NCI-H226 (cell line): ENCODE data around the gene ANTXR1.

Source experiments
- DNase-seq: peaks from one replicate; pipeline ENCODE4 v3.0.0-alpha.2; 2015

The ANTXR1 gene

GRCh38 chr2:69013142-69013839, at the start of gene ANTXR1:
TSS of gene ANTXR1 (plus strand) at chr2:69013179. CDS start at chr2:69013500, 321 bp downstream.
- peak; percentile 72 for DNase-seq

GRCh38 chr2:68964282-68964681, 48.7 kb upstream of the ANTXR1 start:
- DNase-seq: no peak

- DNase-seq: no peak
Measured at GRCh38 chr2:68968221-68968620, 44.8 kb upstream of the ANTXR1 start.

- DNase-seq: no peak
Measured at GRCh38 chr2:68969736-68970490, 43.1 kb upstream of the ANTXR1 start.

DNA sequence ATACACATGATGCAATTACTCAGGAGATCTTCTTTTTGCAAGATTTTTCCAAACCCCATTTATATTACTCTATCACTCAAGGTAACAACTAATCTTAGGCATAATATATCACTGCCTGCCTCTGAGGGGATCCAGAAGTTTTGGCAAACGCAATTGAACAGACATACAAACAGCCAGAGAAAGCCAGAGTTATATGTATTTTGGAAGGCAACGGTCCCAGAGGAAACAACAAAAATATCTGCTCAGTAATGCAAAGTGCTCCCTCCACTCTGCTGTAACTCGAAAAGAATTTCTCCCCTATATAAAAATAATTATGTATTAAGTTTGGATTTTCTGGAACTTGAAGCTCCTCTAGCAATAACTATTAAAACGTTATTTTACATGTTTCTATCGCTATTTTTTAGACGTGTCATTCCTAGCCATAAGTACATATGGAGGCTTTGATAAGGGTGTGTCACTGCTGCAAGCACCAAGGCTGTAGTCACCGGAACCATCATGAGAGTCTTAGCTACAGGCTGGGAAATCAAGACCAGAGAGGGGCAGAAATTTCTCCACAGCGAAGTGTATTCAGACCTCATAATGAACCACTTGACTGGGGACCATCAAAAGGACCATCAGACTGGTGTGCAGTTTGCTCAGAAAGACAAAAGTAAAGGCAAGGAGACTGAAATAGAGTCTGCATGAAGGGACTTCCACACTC, 42.3 kb upstream of the ANTXR1 start:
- DNase-seq: no peak

DNA sequence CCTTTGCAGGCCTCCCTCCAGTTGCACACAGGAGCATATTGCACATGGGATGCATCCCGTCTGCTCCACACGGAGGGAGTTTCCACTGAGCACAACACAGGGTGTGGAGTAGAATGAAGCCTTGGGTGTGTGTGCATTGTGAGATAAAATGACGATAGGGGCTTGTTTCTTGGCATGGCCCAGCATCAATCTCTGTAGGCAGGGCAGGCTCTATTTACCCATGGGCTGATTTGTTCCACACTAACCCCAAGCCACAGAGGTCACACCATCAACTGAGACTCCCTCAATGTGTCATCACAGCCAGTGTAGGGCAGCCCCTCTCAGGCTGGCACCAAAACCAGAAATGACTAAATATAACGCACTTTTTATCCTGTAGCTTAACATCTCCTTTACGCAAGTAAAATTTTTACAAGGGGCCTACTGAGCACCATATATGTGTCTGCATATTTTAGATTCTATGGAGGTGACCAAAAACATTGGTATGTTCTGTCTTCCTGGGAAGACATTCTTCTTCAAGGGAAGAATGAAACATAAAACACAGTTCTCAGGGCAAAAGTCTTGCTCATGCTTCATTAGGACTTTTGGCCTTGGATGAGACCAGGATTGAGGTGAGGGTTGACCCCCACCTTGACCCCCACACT, 41.3 kb upstream of the ANTXR1 start:
- DNase-seq: peak; percentile 100

DNA sequence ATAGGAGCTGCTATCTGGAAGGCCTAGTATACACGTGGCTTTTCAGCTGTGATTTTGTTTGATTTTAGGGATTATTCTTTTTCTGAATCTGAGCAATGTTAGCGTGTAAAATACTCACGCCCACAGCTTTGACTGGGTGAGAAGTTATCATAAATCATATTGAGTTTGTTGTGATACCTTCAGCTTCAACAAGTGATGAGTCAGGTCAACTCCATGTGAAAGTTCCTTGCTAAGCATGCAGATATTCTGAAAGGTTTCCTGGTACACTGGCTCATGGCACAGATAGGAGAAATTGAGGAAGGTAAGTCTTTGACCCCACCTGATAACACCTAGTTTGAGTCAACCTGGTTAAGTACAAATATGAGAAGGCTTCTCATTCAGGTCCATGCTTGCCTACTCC, 38.7 kb upstream of the ANTXR1 start, which contains the start of gene GKN1:
TSS of gene GKN1 (plus strand) at position 386 of the 400 bp plus-strand sequence. CDS start 42 bp downstream, outside the sequence.
- DNase-seq: peak; percentile 70

DNA sequence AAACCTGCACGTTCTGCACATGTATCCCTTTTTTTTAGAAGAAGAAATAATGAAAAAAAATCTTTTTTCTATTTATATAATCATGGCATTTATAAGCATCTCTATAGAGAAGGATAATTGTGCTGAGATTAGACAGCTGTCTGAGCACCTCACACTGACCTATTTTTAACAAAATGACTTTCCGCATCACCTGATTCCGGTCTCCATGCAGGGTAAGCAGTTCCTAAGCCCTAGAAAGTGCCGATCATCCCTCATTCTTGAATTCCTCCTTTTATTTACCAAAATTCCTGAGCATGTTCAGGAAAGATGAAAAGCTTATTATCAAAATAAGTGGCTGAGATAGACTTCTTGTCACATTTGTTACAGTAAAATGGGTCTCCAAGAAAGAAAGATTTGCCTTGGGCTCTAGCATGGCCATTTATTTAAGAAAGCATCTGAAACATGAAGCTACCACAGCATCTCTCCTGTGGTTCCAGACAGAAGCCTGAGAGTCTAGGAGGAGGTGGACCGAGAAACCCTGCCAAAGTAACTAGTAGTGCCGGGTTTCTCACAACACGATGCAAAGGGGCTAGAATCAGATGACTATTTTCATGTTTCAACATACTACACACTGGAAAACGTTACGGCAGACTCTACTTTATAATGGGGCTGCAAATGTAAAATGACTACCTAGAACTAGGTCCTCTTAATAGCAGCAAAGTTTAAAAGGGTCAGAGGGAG, 37.9 kb upstream of the ANTXR1 start:
- DNase-seq: no peak

- DNase-seq: no peak
Measured at GRCh38 chr2:68975844-68976243, 37.1 kb upstream of the ANTXR1 start.

DNA sequence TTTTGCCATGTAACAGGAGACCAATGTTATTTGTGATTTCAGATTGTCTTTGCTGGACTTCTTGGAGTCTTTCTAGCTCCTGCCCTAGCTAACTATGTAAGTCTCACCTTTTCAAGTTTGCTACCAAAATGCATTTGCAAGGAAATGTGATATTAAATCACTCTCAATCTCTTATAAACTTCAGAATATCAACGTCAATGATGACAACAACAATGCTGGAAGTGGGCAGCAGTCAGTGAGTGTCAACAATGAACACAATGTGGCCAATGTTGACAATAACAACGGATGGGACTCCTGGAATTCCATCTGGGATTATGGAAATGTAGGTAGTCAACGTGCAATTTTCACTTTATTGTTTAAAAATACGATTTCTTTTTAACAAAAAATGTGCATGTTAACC, 35.5 kb upstream of the ANTXR1 start:
- DNase-seq: no peak

DNA sequence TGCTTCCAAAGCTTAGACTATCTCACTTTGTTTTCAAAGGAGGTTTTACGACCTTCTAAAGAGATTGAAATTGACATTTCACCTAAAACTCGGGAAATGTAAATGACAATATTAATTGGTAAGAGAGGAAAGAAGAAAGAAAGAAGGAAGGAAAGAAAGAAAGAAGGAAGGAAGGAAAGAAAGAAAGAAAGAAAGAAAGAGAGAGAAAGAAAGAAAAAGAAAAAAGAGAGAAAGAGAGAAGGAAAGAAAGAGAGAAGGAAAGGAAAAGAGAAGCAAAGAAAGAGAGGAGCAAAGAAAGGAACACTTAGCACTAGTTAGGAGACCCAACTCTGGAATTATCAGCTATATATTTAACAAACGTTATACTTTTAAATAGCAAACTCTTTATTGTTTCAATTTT, 34.9 kb upstream of the ANTXR1 start:
- no peak for DNase-seq

- DNase-seq: peak; percentile 48
Measured at GRCh38 chr2:68980956-68981355, 32.0 kb upstream of the ANTXR1 start.

DNA sequence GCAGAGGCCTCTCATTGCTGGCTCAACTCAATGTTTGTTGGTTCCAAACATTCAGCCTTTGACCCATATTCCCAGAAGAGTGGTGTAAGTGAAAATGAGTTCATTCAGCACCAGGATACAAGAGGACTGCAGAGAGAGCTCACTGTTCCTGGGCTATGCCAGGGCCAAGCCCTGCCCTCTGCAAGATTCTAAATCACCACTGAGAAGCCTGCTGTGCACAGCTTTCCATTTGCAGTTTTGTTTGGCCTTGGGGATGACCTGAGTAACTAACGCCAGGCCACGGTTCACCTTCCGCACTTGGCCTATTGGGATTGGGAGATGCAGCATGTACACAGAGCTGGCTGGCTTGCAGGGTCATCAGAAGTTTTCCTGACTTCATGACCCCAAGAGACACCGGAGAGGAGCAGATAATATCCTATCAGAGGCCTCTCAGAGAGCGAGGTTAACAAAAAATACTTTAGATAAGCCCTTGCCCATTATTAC, 25.9 kb upstream of the ANTXR1 start:
- peak; percentile 34 for DNase-seq

GRCh38 chr2:68989035-68989434, 23.9 kb upstream of the ANTXR1 start:
- DNase-seq: no peak

DNA sequence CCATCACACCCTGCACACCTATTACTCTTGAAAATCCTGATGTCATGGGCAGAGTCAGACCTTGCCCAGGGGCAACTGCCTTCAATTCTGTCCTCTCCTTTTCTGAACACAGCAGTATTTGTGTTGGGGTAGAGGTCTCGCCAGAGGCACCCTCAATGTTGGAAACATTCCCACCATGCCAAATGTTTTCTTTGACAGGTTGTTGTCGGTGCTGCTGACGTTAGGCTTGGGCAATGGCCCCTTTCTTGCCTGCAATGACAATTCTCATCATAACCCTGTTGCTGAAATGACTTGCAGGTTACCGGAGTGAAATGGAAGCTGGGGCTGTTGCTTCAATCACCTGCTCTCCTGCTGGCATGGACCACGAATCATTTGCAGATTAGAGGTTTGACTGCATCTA, 20.6 kb upstream of the ANTXR1 start:
- no peak for DNase-seq

DNA sequence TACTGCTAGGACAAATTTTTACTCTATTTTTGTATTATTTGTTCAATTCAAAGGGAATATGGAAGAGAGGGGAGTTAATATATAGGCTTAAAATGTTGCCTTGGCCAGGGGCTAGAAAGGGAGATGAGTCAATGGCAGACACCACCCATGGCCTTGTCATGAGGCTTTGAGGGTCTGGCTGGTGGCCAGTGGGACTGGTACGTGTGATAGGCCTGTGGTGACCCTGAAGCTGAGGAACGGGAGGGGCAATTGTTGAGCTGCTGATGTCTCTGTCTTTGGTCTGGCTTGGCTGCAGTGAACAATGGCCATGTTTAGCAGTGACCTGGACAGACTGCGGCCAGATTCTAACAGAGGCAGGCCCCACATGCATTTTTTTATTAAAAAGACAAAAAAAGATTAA, 20.0 kb upstream of the ANTXR1 start:
- no peak for DNase-seq

DNA sequence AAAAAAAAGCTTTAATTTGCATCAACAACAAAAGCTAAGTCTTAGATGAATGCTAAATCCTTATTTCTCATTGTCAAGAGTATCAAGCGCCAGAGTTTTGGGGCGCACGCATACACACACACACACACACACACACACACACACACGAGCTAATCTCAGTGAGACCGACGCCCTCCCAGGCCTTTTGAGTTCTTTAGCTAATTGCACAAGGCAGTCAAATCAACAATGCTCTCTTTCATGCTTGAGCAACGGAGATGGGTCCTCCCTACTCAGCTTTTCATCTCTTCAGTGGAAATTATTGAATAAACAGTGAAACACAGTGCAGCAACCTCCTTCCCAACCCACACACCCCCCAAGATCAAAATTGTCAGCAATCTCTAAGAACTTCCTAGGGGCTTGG, 19.3 kb upstream of the ANTXR1 start:
- DNase-seq: no peak

- DNase-seq: no peak
Measured at GRCh38 chr2:68994864-68995263, 18.1 kb upstream of the ANTXR1 start.

DNA sequence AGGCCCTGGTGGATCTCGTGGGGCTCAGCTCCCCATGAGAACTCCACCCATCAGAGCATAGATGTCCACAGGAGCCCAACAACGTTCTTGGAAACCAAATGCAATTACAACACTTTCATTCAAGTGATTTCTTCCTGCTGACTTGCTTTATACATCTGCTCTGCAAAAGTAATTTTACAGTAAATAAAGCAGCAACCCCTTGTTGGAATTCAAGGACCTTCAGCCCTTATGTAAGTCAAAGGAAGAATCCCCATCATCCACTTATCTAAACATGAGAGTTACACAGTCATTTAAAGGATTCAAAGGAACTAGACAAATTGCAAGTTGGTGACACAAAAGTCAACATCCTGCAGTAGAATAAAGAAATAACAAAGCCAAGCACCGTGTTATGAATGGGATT, 17.1 kb upstream of the ANTXR1 start:
- no peak for DNase-seq

- no peak for DNase-seq
Measured at GRCh38 chr2:68997401-68997800, 15.6 kb upstream of the ANTXR1 start.

DNA sequence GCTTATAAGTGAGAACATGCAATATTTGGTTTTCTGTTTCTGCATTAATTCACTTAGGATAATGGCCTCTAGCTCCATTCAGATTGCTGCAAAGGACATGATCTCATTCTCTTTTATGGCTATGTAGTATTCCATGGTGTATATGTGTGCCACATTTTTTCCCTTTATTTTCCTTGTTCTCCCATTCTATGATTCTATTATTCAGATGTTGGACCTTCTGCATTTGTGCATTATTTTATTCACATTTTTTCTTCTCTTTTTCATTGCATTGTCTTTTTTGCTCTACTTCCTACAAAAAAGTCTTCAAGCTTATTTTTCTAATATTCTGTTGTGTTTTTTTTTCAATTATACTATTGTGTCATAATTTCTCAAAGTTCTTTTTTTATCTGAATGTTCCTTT, 11.1 kb upstream of the ANTXR1 start:
- DNase-seq: no peak

- no peak for DNase-seq
Measured at GRCh38 chr2:69003731-69004130, 9.2 kb upstream of the ANTXR1 start.
